8988T (cell line): ENCODE results near the gene SOCS1.
"Not testable (repeated sequence)": the region's sequence is repeated elsewhere in the genome, so short reads cannot be mapped to it uniquely, and the experiment has no call there.

ENCODE experiments used
- DNase-seq: peaks from one replicate; pipeline ENCODE4 v3.0.0; 2011

The SOCS1 gene, protein sequence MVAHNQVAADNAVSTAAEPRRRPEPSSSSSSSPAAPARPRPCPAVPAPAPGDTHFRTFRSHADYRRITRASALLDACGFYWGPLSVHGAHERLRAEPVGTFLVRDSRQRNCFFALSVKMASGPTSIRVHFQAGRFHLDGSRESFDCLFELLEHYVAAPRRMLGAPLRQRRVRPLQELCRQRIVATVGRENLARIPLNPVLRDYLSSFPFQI

DNA sequence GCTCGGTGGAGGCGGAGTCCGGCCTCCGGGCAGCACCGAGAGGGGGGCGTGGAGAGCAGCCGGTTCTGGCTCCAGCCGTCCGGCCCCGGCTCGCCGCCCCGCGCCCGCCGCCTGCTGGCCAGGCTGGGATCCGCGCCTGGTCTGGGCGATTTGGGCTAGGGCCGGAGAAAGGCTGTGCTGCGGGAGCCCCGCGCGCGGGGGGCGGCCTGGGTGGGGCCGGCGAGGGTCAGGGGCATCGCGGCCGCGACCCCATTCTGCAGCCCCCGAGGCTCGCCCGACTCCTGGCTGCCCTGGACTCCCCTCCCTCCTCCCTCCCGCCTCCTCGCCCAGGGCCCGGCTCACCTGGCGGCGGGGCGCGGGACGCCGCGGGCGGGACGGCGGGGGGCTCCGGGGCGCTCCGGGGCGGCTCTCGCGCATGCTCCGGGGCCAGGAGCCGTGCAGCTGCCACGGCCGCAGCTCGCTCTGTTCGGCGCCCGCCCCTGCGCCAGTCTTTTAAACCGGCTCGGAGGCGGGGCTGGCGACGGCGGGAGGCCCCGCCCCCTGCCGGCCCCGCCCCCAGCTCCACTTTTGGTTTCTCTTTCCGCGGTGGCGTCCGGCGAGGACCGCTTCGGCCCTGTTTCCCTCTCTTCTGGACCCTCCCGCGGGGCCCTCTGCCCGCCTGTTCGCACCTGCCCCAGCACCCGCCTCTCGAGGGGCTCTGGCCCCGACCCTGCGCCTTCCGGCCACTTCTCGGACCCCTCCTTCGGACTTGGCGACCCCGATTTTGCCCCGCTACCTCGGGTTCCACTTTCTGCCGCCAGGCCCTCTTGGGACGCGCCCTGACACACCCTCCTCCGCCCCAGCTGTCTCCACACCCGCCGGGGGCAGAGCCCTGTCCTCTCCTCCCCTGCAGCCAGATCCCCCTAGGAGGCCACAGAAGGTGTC is at the start of gene SOCS1:
Gene SOCS1, minus strand, starts transcription at position 468 of the 924 bp plus-strand sequence. CDS start 726 bp downstream, outside the sequence.
- DNase-seq = peak; percentile 91

DNA sequence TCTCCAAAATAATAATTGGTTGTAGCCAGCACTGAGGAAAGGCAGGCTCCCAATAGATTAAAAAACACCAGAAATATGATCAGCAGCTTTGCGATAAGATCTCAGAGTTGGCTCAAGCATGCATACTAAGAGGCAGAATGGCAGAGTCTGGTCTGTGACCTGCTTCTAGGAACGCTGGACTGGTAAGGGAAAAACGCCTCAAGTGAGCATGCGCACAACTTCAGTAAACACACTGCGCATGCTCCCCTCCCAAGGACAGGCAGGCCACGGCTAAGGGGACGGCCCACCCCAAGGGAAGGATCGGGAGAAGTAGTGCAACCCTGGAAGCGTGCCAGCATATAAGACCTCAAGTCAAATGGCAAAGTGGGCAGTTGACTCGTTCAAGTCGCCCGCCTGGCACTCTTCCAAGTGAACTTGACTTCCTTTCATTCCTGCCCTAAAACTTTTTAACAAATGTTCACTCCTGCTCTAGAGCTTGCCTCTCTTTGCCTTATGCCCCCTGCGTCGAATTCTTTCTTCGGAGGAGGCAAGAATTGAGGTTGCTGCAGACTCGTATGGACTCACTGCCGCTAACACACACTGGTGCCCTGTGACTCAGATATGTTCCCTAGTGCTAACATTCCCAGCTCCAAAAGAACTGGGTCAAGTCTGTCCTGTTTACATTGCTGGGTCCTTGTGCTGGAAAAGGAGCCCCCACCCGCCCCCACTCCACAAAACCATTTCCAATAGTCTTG is 47.6 kb upstream of the SOCS1 start:
- DNase-seq = no peak

DNA sequence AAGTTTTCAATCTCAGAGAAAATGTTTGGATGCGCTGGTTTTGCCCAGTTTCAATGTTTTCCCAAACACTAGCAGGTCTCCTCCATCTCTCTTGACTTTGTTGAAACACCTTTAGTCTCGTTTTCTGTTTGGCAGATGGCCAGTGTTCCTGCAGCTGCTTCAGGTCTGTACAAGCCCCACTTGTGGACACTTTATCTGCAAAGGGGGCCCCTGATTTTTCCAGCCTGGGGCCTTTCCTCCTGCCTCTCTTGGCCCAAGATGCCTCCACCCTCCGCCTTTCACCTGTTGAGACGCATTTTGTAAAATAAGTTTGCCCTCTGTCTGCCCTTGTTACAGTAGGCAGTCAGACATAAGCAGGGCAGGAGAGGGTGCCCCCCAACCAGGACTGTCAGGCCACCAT is 47.0 kb upstream of the SOCS1 start:
- DNase-seq = no peak

DNA sequence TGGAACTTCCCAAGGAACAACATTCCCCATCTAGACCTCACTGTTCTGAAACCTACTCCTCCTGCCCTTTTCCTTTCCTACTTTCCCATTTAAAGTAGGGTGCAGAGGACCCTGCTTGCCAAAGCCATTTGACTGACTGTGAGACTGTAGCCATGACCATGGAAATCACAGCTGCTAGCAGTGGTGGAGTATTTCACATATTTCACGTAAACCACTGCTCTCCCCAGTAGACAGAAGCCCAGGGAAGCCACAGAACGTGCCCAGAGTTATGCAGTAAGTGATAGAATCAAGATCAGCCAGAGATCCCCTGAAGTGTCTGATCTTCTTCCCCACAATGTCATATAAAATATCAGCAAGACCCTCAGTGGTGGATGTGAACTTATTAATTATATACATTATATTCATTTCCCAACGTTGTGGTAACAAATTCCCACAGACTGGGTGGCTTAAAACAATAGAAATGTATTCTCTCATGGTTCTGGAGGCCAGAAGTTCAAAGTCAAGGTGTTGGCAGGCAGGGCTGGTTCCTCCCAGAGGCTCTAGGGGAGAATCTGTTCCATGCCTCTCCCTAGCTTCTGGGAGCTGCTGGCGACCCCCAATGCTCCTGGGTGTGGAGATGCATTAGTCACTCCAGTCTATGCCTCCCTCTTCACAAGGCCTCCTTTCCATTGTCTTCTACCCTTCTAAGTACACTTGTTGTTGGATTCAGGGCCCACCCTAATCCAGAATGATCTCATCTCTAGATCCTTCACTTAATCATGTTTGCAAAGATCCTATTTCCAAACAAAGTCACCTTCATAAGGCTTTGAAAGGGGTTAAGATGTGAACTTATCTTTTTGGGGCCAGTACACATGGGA is 45.9 kb upstream of the SOCS1 start:
- no peak for DNase-seq

DNA sequence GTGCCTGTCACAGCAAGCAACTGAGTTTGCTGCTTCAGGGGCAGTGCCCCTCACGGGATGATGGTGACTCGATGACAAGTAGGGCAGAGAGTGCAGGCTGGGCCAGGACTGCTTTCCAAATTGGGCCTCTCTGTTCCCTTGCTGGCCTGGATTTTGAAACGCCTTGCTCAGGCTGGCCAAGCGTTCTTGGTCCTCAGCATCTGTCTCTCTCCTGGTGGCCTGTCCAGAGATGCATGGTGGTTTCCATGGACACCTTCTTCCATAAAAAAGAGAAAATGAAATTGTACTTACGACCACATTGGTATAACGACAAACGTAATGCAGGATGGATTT is 44.5 kb upstream of the SOCS1 start:
- no peak for DNase-seq

DNA sequence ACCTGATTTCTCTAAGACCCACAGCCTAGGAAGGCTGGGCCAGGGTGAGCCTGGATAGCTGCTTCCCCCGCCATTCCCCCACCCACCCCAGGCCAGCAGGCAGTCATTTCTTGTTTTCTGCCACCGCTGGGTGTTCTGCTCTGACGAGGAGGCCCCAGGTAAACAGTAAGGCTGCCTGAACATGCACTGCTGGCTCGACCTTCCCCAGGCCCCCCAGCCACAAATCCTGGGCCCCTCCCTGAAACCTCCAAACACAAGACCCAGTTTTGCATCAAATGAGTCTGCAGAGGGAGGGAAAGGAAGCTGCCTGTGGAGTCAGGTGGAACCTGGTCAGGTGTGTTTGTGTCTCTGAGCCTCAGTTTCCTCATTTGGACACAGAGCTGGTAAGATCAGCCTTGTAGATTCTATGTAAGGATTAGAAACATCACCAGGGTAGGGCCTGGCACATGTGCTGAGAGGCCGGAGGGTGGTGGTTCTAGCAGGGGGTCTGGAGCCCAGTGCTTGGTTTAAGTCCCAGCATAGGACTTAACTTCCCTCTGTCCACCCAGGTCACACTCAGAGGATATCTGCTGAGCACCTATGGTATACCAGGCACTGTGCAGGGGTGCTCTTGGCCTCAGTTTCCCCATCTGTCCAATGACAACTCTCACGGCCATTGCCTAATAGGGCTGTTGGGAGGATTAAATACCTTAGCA is 44.0 kb upstream of the SOCS1 start:
- DNase-seq = no peak

DNA sequence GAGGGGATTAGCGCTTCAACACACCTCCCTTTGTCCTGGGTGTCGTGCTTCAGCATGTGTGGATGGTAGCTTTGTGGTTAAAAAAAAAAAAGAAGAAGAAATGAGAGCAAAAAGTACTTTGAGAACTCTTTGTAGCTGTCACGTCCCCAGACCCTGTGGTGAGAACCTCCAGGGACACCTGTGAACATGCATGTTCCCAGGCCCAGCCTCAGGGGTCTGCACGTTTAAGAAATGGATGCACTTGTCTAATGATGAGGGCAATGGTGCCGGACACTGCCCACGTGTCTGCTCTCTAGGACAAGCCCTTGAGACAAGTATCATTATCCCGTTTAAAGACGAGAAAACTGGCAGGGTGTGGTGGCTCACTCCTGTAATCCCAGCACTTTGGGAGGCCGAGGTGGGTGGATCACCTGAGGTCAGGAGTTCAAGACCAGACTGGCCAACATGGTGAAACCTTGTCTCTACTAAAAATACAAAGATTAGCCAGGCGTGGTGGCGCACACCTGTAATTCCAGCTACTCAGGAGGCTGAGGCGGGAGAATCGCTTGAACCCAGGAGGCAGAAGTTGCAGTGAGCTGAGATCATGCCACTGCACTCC is 43.0 kb upstream of the SOCS1 start:
- DNase-seq = not testable (repeated sequence)

DNA sequence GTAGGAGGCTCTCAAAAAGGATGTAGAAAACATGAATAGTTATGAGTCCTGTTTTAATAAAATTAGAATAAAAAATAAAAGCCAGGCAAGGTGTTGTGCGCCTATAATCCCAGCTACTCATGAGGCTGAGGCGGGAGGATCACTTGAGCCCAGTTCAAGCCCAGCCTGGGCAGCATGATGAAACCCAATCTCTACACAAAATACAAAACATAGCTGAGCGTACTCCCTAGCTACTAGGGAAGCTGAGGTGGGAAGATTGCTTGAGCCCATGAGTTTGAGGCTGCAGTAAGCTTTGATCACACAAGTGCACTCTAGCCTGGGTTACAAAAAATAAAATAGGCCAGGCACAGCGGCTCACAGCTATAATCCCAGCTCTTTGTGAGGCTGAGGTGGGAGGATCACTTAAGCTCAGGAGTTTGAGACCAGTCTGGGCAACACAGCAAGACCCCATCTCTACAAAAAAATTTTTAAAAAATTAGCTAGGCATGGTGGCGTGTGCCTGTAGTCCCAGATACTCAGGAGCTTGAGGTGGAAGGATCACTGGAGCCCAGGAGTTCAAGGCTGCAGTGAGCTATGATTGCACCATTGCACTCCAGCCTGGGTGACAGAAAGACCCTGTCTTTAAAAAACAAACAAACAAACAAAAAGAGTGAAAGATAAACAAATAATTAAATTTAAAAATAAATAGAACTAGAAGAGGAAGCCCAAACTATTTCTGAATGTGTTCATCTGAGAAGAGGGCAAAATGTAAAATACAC is 42.3 kb upstream of the SOCS1 start:
- DNase-seq = no peak

DNA sequence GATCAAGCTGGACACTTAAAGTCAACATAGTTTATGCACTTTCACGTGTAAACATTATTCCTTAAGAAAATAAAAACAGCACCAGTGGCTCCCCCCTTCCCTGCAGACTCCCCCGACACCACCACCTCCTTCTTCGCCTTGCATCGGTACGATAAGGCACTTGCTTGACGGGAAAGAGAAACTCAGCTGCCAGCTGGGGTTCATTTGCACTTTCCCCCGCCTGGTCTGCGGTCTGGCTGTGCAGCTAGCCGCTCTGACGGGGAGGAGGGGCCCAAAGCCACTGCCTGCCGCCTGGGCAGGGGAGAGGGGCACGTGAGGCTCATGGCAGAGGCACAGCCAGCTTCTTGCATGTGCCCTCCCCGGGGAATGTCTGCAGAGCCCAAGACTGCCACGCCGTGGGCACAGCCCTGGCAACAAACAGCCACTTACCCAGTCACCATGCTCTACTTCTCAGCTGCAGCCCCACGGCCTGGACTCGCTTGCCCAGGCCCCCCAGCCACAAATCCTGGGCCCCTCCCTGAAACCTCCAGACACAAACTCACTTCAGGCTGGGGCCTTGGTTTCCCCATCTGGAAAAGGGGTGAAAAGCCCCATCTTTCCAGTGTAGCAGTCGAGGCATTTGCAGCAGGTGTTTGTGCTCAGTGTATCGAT is 41.6 kb upstream of the SOCS1 start:
- DNase-seq = no peak

DNA sequence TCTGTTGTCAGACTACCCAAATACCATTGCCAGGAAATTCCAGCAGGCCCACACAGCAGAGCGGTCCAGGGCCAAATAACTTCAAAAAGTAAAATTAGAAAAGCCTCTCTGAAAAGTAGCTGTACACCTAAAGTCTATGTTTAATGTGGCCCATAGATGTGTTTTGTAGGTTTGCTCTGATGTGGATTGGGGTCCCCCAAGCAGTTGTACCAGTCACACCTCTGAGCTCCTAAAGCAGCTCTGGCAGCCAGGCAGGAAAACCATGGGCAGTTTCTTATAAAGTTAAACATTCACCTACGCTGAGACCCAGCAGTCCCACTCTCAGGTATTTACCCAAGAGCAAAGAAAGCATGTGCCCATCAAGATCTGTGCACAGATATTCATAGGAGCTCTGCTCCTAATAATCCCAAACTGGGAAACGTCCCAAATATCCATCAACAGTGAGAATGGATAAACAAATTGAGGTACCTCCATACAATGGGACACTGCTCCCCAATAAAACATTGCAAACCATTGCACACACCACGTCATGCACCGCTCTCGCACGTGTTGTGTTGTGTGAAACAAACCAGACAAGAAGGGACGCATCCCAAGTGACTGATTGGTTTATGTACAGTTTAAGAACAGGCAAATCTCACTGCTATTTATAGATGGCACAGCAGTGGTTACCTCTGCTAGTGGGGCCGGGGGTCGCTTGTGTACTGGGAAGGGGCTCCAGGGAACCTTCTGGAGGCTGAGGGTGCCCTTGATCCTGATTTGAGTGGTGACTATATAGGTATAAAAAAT is 40.9 kb upstream of the SOCS1 start:
- DNase-seq = no peak

DNA sequence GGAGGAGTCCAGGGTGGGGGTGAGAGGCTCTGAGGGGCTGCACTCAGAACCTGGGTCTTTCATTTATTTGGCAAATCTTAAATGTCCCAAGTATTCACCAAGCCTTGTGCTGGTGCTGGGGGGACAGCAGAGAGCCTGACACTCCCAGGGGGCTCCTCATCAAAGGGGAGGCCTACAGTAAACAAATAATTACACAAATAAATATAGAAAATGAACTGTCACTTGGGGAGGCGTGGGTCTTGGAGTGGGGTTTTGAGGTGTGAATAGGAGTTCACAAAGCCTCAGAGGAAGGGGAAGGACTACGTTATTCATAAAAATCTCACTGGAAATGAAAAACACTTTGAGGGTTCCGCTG is 40.3 kb upstream of the SOCS1 start:
- no peak for DNase-seq

DNA sequence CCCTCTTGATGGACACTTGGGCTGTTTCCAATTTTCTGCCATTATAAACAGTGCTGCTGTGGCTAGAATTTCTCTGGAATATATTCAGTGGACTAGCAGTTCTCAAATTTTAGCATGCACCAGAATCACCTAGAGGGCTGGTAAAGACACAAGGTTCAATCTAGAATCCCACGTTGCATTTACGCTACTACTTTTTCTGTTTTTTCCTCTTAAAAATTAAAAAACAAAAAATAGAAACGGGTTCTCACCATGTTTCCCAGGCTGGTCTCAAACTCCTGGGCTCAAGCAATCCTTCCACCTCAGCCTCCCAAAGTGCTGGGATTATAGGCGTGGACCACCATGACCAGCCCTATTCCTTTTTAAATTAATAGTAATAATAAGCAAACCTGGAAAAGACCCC is 39.7 kb upstream of the SOCS1 start:
- DNase-seq = no peak

DNA sequence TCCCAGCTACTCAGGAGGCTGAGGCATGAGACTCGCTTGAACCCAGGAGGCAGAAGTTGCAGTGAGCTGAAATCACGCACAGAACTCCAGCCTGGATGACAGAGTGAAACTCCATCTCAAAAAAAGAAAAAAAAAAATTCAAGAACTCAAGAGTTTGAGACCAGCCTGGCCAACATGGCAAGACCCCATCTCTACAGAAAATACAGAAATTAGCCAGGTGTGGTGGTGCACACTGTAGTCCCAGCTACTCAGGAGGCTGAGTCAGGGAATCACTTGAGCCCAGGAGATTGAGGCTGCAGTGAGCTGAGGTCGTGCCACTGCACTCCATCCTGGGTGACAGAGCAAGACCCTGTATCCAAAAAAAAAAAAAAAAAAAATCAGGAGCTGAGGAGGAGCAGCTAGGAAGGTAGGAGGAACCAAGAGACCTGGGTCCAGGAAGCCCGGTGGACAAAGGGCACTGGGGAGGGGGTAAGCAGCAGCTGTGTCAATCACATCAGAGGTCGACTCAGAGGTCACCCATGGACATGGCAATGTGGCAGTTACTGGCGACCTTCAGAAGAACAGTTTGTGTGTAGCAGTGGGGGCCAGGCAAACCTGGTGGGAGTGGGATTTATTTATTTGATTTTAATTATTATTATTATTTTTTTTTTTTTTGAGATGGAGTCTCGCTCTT is 36.2 kb upstream of the SOCS1 start:
- DNase-seq = no peak

DNA sequence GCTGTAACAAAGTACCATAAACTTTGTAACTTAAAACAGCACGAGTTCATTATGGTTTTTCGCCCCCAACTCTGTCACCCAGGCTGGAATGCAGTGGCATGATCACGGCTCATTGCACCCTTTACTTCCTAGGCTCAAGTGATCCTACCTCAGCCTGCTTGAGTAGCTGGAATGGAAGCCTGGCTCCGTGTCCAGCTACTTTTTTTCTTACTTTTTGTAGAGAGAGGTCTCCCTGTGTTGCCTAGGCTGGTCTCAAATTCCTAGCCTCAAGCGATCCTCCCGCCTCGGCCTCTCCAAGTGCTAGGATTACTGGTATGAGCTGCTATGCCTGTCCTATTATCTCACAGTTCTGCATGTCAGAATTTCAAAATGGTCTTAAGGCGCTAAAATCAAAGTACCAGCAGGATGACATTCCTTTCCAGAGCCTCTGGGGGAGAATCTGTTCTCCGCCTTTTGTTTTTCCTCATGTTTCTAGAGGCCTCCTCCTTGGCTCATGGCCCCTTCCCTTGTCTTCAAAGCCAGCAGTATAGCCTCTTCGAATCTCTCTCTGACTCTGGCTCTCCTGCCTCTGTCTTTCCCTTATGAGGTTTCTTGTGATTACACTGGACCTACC is 35.2 kb upstream of the SOCS1 start:
- no peak for DNase-seq

DNA sequence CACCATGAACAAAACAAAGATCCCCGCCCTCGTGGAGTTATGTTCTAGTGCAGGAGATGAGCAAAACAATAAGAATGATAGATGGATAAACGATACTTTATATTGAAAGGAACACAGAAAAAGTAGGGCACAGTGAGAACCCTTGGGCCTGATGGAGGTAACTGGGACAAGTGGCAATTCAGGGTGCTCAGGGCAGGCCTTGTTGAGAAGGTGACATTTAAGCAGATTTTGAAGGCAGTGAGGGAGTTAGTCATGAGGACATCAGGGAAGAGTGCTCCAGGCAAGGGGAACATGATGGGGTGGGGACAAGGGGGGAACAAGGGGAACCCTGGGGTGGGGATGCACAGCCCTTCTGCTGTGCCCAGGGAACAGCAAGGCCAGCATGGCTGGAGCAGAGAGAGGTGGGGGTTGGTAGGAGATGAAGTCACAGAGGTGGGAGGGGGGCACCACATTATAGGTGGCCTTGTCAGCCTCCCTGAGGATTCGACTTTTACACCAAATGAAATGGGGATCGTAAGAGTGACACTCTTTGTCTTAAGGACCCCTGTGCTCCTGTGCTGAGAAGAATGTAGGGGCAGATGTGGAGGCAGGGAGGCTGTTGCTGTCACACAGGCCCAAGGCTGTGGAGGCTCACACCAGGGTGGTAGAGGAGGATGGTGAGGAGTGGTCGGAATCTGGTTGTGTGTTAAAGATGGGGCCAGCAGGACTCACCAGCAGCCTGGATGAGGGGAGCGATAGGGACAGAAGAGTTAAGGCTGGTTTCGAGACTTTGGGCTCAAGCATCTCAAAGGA is 34.3 kb upstream of the SOCS1 start:
- DNase-seq = no peak

DNA sequence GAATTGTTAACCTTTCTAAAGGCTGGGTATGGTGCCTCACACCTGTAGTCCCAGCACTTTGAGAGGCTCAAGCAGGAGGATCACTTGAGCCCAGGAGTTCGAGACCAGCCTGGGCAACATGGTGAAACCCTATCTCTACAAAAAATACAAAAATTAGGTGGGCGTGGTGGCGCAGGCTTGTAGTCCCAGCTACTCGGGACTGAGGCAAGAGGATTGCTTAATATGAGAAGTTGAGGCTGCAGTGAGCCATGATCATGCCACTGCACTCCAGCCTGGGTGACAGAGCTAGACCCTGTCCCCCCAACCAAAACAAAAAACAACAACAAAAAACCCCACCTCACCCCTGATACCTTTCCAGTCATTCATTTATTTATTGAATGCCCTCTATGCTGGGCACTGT is 33.7 kb upstream of the SOCS1 start:
- not testable (repeated sequence) for DNase-seq

DNA sequence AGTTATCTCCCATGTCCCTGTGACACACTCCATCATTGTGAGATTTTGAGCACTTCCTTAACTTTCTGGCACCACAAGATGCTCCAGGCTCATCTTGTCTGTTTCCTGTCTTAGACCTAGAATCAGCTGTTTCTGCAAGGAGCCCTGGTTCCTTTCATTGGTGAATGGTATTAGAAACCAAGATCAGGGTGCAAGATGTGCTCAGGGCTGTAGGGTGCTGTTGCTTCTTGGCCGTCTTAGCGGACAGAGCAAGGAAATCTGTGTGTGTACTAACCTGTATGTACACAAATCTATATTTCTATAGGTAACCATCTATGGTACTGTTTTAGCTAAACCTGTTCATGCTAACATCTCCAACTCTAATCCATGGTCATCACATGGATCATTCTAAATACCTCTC is 33.2 kb upstream of the SOCS1 start:
- no peak for DNase-seq

DNA sequence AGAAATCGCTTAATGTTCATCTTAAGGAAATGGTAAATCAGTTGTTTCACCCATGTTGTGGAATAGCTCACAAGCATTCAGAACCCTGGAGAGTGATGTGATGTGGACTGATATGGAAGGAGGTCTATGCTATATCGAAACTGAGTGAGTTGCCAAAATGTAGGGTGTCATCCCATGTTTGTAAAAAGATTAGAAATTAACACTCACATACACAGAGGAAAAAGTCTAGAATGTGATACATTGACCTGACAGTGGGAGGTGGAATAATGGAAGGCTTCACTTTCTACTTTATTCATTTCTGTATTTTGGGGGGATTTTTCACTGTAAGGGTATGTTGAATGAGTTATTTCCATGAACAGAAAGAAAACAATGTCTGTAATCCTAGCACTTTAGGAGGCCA is 29.8 kb upstream of the SOCS1 start:
- DNase-seq = no peak
